ENCODE measurements around the gene FANCG.

Gene FANCG

GRCh38 chr9:35104586-35104985 is 24.8 kb upstream of the FANCG start:
- no peak for TF ChIP-seq YY1 (IDR thresholded peaks at IDR 0.05; ENCODE audit: low read depth)
- no peak for TF ChIP-seq REST (IDR thresholded peaks at IDR 0.05; ENCODE audit: low read depth)
- TF ChIP-seq CREB1 (IDR thresholded peaks at IDR 0.05; ENCODE audit: low read depth), result no peak

GRCh38 chr9:35103660-35104191 is 24.0 kb upstream of the FANCG start:
- TF ChIP-seq CREB1 (IDR thresholded peaks at IDR 0.05; ENCODE audit: low read depth), result no peak
- no peak for TF ChIP-seq REST (IDR thresholded peaks at IDR 0.05; ENCODE audit: low read depth)
- no peak for TF ChIP-seq EGR1 (IDR thresholded peaks at IDR 0.05)
- no peak for TF ChIP-seq TAF1 (IDR thresholded peaks at IDR 0.05; ENCODE audit: low read depth)
- TF ChIP-seq TCF12 (IDR thresholded peaks at IDR 0.05; ENCODE audit: low read depth), result no peak
- no peak for TF ChIP-seq EP300 (IDR thresholded peaks at IDR 0.05; ENCODE audit: borderline replicate concordance)
- TF ChIP-seq CEBPB (IDR thresholded peaks at IDR 0.05), result no peak

GRCh38 chr9:35102769-35103659 is 23.3 kb upstream of the FANCG start, which contains the start of gene STOML2:
Gene STOML2 (minus strand): TSS chr9:35103131. CDS start chr9:35103094, 37 bp downstream.
- peak; percentile 66 for TF ChIP-seq YY1 (IDR thresholded peaks at IDR 0.05; ENCODE audit: low read depth)
- TF ChIP-seq USF1 (IDR thresholded peaks at IDR 0.05), result peak; percentile 49
- peak; percentile 76; the same call in 1 of the 2 replicates for TF ChIP-seq TCF12 (IDR thresholded peaks at IDR 0.05; ENCODE audit: low read depth)
- peak; percentile 81 for TF ChIP-seq MAX (IDR thresholded peaks at IDR 0.05)
- no peak for TF ChIP-seq CEBPB (IDR thresholded peaks at IDR 0.05)
- TF ChIP-seq CREB1 (IDR thresholded peaks at IDR 0.05; ENCODE audit: low read depth), result peak; percentile 23; the same call in 1 of the 2 replicates
- TF ChIP-seq EGR1 (IDR thresholded peaks at IDR 0.05), result peak; percentile 64
- peak; percentile 91 for TF ChIP-seq TAF1 (IDR thresholded peaks at IDR 0.05; ENCODE audit: low read depth)
- peak; percentile 8; the same call in 1 of the 2 replicates for TF ChIP-seq EP300 (IDR thresholded peaks at IDR 0.05; ENCODE audit: borderline replicate concordance)
- no peak for TF ChIP-seq TEAD4 (IDR thresholded peaks at IDR 0.05)
- TF ChIP-seq ZBTB7A (IDR thresholded peaks at IDR 0.05; ENCODE audit: low read depth), result 0 out of 2 replicates have a peak, but pooled peaks have one; percentile 15
- no peak for TF ChIP-seq NFIC (IDR thresholded peaks at IDR 0.05)
- TF ChIP-seq FOXM1 (IDR thresholded peaks at IDR 0.05; ENCODE audit: borderline replicate concordance, low read depth), result no peak
- no peak for TF ChIP-seq REST (IDR thresholded peaks at IDR 0.05; ENCODE audit: low read depth)
- no peak for TF ChIP-seq RAD21 (IDR thresholded peaks at IDR 0.05; ENCODE audit: low read depth)

GRCh38 chr9:35102465-35102768 is 22.7 kb upstream of the FANCG start:
- no peak for TF ChIP-seq YY1 (IDR thresholded peaks at IDR 0.05; ENCODE audit: low read depth)
- TF ChIP-seq TAF1 (IDR thresholded peaks at IDR 0.05; ENCODE audit: low read depth), result no peak
- no peak for TF ChIP-seq CEBPB (IDR thresholded peaks at IDR 0.05)
- TF ChIP-seq USF1 (IDR thresholded peaks at IDR 0.05), result no peak
- no peak for TF ChIP-seq TCF12 (IDR thresholded peaks at IDR 0.05; ENCODE audit: low read depth)
- TF ChIP-seq EP300 (IDR thresholded peaks at IDR 0.05; ENCODE audit: borderline replicate concordance), result no peak
- no peak for TF ChIP-seq MAX (IDR thresholded peaks at IDR 0.05)
- TF ChIP-seq EGR1 (IDR thresholded peaks at IDR 0.05), result no peak
- TF ChIP-seq ZBTB7A (IDR thresholded peaks at IDR 0.05; ENCODE audit: low read depth), result no peak
- TF ChIP-seq REST (IDR thresholded peaks at IDR 0.05; ENCODE audit: low read depth), result no peak
